Measurements from ENCODE around the gene SIM2. TPM values are rescaled to one million over a fixed set of nuclear protein-coding genes. Genes with fewer than 3 reads are reported as not detected.

The SIM2 gene
- total and polyA plus RNA-seq, 3 donors from 2014 or later = 0.19 to 0.90 (median 0.71) TPM

DNA sequence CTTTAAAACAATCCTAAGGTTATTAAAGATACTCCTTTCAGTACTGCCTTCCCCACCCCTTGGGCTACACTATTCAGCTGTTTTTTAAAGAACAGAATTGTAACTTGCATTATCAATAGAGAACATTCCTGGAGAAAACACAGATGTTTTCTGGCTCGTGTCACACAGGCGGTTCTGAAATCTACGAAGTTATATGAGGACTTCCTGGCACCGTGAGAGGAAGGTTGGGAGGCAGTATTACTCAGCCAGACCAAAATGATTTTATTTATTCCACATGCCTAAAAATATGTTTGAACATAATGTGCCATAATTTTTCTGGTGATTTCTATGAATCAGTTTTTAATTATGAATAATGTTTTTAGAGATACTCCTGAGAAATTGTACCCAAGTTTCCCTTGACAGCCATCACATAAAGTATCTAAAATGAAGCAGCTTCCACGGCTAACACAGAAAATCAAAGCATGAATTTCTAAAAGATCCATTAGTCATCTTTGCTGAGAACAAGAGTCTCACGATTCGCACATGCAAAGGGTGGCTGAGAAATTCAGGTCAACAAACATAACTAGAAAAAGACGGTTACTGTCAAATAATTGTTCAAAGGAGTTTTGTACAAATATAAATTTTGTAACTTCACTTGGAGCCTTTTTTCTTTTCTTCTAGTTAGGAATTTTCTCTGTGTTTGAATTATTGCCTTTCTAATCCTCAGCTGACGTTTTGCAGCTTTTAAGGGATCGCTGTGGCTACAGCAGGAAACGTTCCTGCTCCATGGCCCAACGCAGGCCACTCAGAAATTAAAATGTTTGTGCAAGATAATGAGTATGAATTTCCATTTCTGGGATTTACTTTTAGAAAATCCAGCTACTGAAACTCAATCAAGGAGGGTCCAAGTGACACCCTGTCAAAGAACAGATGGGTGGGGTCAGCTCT is 8.0 kb upstream of the SIM2 start:
- Histone ChIP-seq H3K27me3 (no peaks in the 10 kb centered on the region), H3K4me3 (no peak overlapping the region), H3K27ac (no peak overlapping the region), H3K4me1 (no peaks in the 10 kb centered on the region), H3K36me3 (ENCODE audit: low read depth, missing control alignments) (no peaks in the 10 kb centered on the region), H3K9me3 (no peaks in the 10 kb centered on the region)
- 35 to 42% methylated on average over 12 of the region's 12 CpGs for WGBS, 2 donors
- intact Hi-C loops (cut with DNase I; ENCODE audit: low total_unique reads) = no loop called here
- DNase-seq = no peak
- no peak for TF ChIP-seq POLR2A (IDR thresholded peaks at IDR 0.05)
- TF ChIP-seq, protein P1, sequence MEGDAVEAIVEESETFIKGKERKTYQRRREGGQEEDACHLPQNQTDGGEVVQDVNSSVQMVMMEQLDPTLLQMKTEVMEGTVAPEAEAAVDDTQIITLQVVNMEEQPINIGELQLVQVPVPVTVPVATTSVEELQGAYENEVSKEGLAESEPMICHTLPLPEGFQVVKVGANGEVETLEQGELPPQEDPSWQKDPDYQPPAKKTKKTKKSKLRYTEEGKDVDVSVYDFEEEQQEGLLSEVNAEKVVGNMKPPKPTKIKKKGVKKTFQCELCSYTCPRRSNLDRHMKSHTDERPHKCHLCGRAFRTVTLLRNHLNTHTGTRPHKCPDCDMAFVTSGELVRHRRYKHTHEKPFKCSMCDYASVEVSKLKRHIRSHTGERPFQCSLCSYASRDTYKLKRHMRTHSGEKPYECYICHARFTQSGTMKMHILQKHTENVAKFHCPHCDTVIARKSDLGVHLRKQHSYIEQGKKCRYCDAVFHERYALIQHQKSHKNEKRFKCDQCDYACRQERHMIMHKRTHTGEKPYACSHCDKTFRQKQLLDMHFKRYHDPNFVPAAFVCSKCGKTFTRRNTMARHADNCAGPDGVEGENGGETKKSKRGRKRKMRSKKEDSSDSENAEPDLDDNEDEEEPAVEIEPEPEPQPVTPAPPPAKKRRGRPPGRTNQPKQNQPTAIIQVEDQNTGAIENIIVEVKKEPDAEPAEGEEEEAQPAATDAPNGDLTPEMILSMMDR (IDR thresholded peaks at IDR 0.05) = no peak

DNA sequence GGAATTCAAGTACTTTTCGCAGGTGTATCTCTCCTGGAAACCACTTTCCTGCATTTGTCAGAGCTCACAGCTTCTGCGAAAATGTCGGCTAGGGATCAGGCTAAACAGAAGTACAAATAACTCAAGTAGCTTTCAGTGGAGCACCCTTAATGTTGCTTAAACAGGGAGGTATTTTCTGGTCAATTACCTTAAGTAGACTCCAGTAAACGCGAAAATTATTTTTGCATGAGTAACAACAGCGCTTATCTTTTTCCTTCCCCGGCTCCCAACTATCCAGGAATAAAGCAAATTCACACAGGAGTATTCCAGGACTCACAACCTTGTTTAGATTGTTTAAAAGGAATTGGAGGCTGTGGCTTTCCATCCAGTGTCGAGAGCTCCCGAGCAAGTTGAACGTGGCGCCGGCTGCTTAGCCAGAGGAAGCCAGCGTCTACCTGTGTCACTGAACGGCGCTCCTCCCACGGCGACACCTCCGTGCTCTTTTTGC is 7.3 kb upstream of the SIM2 start:
- no peaks in the 10 kb centered on the region for H3K27me3 ChIP-seq

DNA sequence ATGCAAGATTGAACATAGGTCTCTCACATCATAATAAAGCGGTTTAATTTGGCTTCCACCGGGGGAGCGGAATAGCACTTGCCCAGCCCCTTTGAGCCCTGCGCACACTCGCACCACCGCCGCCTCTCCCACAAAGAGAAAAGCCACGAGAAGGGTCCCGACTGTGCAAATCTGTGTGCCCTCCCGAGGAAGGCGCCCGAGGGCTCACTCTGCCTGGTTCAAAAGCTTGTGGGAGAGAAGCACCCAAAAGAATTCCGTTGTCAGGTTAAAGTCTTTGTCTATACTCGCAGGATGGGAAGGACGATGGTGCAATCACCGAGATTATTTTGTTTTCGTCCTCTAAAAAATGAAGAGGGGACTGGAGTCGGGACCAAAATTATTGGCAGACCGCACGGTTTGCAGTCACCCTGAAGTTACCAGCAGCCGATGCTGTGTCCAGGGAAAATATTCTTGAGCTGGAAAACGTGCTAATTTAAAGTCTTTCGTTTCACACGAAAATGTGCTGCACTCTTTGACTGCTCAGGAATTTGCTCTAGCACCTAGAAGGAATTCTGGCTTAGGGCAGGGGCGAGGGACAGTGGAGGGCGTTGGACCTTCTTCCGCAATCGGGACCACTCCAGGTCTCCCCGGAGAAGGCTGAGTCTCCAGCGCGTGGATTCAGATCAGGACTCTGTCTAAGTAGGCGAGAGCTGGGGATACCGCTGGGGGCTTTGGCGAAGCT is 6.6 kb upstream of the SIM2 start:
- H3K4me3 ChIP-seq = no peak overlapping the region
- TF ChIP-seq, protein P1 (IDR thresholded peaks at IDR 0.05) = no peak
- TF ChIP-seq POLR2A (IDR thresholded peaks at IDR 0.05) = no peak
- no peak for DNase-seq
- no peaks in the 10 kb centered on the region for H3K36me3 ChIP-seq (ENCODE audit: low read depth, missing control alignments)
- H3K9me3 ChIP-seq = no peaks in the 10 kb centered on the region
- no peaks in the 10 kb centered on the region for H3K27me3 ChIP-seq
- intact Hi-C loops (cut with DNase I; ENCODE audit: low total_unique reads) = no loop called here
- H3K4me1 ChIP-seq = no peaks in the 10 kb centered on the region
- H3K27ac ChIP-seq = no peak overlapping the region
- 10 to 11% methylated on average over 29 to 34 of the region's 34 CpGs for WGBS, 2 donors

More for the DNA sequence above, 7.3 kb upstream of the SIM2 start:
- TF ChIP-seq, protein P1 (IDR thresholded peaks at IDR 0.05) = no peak
- WGBS, 2 donors = 17 to 19% methylated on average over 18 of the region's 18 CpGs
- DNase-seq = no peak
- H3K4me3 ChIP-seq = no peak overlapping the region
- intact Hi-C loops (cut with DNase I; ENCODE audit: low total_unique reads) = no loop called here
- no peaks in the 10 kb centered on the region for H3K36me3 ChIP-seq (ENCODE audit: low read depth, missing control alignments)
- H3K27ac ChIP-seq = no peak overlapping the region
- no peaks in the 10 kb centered on the region for H3K9me3 ChIP-seq
- H3K4me1 ChIP-seq = no peaks in the 10 kb centered on the region

DNA sequence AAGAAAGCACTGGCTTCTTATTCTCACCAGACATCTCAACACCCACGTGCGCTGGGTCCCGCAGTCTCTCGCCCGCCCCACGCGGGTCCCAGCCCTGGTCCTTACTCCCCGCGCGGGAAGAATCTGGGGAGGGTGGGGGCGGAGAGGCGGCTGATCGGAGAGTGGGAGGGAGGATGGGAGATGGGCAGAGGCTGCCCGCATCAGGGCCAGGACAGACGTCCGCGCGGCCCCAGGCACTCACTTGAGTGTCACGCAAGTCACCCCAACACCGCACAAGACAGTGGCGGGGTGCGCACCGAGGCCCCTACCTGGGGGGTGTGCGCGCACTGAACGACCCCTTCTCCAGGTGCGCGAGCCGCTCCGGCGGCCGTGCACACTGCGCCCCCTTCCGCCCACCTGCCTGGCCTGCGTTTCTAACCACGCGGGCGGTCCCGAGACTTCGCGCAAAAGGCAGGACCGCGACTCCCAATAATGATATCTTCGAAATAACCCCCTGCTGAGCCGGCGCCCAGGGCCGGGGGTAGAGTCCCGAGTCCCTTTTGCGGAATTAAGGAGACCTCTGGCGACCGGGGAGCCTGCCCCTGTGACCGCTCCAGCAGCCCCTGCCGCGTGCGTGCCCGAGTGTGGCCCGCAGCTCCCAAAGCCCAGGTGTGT is 6.0 kb upstream of the SIM2 start:
- H3K27me3 ChIP-seq = no peaks in the 10 kb centered on the region

More for the DNA sequence above, 6.0 kb upstream of the SIM2 start:
- intact Hi-C loops (cut with DNase I; ENCODE audit: low total_unique reads) = no loop called here
- Histone ChIP-seq H3K36me3 (ENCODE audit: low read depth, missing control alignments) (no peaks in the 10 kb centered on the region), H3K4me3 (no peak overlapping the region), H3K4me1 (peaks cover under 1% of the 10 kb centered on the region), H3K27ac (no peak overlapping the region), H3K9me3 (no peaks in the 10 kb centered on the region)
- TF ChIP-seq POLR2A (IDR thresholded peaks at IDR 0.05) = no peak
- TF ChIP-seq, protein P1 (IDR thresholded peaks at IDR 0.05) = no peak
- no peak for DNase-seq
- 5% methylated on average over 34 of the region's 57 CpGs; no CpG with 5 or more reads in 1 of the 2 donors for WGBS, 2 donors

All from testis (tissue), 3 donors.